NCI-H2107 treated with DMSO at 0.1 percent for 48 hours (cell line): ENCODE data around the gene ROCK2.
"Not testable (repeated sequence)": the region's sequence is repeated elsewhere in the genome, so short reads cannot be mapped to it uniquely, and the experiment has no call there.

Source experiments
- DNase-seq: peaks from one replicate; lab custom pipeline; 2025; ENCODE audit not compliant: unreplicated experiment; lab: John Stamatoyannopoulos, UW

The ROCK2 gene

DNA sequence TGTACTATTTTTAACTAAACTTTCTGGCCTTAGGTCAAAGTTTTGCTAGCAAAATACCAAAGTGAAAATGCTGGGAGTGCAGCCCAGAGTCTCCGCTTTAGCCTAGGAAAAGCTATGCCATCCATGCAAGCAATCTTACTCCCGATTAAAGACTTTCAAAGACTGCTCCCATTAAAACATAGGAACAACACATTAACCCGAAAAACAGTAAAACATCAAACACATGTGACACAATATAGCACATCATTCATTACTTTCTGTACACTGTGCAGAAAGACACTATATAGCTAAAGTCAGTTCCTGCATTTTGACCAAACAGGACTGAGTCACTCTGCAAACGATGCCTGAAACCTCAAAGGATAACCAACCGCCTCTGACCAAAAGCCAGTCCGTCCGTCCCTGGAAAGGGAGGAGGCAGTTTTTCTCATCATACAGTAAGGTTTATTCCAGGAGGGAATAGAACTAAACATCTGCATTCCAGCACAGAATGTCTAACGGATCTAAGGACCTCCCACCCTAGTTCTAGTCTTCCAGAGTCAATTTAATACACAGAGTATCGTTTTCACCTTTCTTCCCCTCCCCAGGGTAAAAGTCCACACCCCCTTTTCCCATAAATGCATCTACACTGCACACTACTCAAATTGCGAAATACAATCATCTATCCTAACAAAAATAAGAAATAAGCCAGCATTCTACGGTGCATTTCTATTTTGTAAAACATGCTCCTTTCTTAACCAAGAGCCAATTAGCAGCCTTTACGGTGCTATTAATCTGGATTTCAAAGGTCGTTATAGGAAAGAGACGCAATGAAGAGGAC is 1.7 kb downstream of the ROCK2 start:
- no peak for DNase-seq

DNA sequence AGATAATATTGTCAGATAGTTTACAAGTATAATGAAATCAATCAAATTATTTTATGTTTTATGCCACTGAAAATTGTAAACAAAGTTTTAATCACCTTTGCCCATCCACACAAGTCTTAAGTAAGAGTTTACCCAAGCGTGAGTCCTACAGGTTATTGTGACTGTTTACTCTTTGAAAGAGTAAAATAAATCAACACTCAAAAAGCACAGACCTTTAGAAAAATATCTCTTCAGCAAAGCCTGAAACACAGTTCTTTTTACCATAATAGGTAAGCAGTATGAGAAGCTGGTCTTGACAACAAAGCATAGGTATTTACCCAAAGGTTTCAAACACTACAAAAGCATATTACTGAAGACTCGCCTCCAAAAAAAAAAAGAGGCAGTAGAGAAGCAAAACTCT is 3.7 kb downstream of the ROCK2 start:
- DNase-seq, result no peak

DNA sequence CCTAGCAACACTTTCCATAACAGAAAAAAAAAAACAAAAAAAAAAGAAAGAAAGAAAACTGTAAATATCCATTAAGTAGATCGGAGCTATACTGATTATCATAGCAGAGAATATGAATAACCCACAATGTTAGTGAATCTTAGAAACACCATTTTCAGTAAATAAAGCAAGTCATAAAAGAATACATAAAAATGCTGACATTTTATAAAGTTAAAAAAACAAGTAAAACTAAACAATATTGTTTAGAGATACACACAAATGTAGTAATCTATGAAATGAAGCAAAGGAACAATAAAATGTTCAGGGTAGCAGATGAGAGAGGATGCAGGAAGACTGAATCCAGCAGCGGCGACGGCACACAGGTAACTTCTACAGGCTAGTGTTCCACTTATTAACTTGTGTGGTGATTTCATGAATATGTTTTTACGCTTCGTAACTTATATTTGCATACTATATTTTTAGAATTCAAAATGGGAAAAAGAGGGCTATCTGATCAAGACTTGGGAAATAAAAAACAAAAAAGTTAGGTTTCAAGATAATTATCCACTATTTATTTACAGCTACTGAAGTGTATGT is 4.8 kb downstream of the ROCK2 start:
- DNase-seq, result no peak

DNA sequence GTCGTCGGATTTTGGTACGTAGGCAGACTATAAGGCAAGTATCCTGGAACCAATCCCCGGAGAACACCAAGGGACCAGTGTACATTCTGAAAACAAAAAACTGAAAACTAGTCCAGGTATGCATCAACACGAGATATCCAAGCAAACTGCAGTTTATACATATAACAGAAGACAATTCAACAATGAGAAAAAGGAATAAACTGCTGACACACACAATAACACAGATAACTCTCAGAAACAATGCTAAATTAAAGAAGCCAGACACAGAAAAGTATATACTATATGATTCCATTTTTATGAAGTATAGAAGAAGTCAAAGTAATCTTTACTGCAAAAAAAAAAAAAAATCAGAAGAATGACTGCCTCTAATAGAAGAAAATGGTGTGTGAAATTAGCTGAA is 5.9 kb downstream of the ROCK2 start:
- no peak for DNase-seq

DNA sequence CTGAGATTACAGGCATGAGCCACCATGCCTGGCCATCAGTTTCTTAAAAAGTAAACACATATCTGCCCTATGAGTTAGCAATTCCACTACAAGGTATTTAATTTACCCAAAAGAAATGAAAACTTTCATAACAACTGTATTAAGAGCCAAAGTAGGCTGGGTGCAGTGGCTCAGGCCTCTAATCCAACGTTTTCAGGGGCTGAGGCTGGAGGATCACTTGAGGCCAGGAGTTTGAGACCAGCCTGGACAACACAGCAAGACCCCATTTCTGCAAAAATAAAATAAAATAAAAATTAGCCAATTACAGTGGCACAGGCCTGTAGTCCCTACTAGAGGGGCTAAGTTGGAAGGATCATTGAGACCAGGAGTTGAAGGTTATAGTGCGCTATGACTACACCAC is 6.5 kb downstream of the ROCK2 start:
- no peak for DNase-seq

DNA sequence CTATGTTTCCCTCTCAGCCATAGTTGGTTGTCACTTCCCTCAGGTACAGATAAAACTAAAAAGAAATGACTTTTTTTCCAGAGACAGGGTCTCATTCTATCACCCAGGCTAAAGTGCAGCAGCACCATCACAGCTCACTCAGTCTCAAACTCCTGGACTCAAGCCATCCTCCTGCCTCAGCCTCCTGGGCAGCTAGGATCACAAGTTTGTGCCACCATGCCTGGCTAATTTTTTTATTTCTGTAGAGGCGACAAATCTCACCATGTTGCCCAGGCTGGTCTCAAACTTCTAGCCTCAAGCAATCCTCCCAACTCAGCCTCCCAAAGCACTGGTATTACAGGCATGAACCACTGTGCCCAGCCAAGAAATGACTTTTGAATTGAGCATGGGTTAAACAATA is 8.2 kb downstream of the ROCK2 start:
- DNase-seq, result no peak

DNA sequence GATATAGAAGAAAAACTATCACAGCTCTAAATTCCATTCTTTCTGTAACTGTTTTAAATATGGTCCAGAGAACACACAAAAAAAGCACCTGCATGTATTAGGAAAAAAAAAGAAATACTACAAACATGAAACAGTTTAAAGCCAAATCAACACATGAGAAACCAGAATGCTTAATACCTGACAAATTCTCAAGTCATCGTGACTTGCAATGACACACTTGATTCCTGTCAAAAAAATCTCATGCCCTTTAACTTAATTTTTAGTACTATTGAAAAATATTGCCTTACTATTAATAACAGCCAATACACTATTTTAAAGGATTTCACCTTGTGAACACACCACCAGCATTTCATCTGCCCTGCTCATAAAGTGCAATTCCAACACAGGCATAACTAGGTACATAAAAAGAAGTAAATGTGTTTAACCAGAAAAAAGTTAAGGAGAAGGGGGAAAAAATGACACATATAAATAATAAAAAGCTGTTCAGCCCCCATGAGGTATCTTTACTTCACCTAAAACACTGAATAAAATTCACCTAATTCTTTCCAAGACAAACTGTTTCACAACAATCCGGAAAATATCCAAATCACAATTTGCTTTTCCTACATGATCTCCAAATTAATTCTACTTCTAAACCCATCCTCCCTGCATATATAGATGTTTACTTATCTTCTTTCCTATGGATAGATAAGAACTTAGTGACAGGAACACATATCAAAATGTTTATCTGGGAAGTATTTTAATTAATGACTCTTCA is 10.8 kb downstream of the ROCK2 start:
- no peak for DNase-seq

DNA sequence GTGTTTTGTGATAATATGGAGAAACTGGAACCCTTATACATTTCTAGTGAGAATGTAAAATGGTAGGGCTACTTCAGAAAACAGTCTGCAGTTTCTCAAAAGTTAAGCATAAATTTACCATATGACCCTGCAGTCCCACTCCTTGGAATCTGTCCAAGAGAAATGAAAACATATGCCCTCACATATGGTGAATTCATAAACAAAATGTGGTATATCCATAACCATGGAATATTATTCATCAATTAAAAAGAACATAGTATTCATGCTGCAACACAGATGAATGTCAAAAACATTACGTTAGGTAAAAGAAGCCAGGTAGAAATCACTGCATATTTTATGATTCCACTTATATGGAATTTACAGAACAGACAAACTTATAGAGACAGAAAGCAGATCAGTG is 11.8 kb downstream of the ROCK2 start:
- DNase-seq, result no peak

DNA sequence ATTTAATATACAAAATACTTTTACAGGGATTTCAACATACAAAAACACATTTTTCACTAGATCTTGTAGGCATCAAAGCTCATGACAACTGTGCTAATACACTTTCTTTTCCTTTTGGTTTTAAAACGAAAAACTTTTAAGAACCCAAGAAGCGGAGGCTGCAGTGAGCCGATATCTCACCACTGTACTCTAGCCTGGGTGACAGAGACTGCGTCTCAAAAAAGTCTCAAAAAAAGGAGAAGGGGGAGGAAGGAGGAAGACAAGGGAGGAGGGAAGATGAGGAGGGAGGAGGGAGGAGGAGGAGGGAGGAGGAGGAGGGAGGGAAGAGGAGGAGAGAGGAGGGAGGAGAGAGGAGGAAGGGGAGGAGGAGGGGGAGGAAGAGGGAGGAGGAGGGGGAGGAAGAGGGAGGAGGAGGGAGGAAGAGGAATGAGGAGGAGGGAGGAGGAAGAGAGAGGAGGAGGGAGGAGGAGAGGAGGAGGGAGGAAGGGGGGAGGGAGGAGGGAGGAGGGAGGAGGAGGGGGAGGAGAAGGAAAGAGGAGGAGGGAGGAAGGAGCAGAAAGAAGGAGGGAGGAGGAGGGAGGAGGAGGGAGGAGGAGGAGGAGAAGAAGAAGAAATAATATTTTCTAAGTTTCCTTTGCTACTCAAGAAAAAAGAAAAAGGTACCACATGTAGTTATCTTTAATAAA is 13.8 kb downstream of the ROCK2 start:
- no peak for DNase-seq

DNA sequence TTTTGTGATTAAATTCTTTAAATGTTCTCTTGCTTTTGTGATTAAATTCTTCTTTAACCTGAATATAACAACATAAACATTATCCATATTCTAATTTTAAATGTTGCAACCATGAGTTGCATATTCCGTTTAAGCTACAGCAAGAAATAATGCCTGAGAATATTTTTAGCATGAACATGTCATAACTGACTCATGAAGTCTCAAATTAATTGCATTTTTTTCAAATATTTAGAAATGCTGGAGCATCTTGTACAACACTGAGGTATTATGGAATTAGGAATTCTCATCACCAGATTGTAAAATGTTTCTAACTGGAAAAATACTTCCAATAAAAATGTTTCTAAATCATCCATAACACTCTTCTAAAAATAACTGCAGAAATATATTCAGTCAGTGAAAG is 14.7 kb downstream of the ROCK2 start:
- DNase-seq, result no peak

DNA sequence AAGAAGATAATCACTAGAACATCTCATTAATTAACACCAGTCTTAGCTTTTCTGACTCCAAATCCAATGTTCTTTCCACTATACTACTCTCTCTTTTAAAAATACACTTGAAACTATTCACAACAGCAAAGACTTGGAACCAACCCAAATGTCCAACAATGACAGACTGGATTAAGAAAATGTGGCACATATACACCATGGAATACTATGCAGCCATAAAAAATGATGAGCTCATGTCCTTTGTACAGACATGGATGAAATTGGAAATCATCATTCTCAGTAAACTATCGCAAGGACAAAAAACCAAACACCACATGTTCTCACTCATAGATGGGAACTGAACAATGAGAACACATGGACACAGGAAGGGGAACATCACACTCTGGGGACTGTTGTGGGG is 15.9 kb downstream of the ROCK2 start:
- not testable (repeated sequence) for DNase-seq

DNA sequence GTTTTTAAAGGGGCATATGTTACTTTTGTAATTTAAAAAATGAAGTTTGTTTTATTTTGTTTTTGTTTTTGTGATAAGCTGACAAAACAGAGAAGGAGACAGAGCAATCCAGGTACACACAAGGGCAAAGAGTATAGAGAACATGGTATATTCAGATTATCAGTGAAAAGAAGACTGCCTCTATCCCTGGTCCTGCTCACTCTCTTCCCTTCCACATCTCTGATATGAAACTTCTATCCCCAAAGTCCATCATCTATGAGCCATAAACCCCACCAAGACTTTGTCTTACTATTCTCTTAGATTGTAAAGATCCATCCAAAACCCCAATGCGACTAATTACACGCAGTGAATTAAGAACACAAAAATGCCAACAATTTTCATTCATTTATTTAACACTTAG is 16.6 kb downstream of the ROCK2 start:
- DNase-seq, result no peak

DNA sequence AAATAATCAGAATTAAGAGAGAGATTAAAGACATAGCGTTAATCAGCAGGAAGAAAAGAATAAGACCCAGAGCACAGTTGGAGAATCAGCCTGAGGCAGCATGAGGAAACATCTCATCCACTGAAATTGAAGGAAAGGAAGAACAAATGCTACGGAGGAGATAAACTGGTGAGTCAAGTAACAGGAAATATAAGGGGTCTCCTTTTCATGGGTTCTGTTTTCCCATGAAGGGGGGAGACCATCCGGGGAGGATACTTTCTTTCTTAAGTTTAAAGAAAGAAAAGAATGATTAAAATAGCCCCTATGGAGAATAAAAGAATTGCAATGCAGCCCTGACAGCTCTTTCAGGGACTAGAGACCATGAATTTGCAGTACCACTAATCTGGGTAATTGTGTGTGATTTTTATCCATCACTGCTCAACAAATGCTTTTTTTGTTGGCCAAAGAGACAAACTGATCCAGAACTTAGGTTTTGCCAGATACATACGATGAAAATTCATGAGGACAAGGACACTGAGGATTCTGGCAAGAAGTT is 17.7 kb downstream of the ROCK2 start:
- no peak for DNase-seq

DNA sequence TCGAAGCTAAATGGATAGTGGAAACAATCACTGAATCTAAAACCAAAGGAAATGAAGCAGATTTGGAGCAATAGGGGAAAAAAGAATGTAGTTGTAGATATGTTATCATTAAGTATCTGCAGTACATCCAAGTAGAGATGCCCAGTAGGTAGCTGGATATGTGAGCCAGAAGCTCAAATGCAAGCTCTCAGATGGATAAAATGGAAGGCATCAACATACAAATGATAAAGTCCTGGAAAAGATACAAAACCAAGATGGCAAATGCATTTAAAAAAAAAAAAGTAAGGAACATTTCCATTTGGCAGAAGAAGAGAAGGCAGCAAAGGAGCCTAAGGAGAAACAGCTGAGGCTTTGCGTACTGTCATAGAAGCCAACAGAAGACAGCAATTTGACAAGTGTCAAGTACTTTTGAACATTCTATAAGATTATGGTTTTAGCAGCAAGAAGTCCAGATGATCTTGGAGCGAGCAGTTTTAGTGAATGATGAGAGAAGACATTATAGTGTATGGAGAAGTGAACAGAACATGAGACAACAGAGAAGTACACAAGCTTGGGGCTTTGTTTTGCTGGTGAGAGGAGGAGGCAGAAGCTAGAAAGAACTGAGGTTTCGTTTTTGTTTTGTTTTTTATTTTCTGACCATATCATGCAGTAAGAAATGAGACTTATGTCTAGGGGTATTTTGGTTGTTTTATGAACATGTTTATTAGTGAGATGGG is 18.3 kb downstream of the ROCK2 start:
- DNase-seq, result no peak

DNA sequence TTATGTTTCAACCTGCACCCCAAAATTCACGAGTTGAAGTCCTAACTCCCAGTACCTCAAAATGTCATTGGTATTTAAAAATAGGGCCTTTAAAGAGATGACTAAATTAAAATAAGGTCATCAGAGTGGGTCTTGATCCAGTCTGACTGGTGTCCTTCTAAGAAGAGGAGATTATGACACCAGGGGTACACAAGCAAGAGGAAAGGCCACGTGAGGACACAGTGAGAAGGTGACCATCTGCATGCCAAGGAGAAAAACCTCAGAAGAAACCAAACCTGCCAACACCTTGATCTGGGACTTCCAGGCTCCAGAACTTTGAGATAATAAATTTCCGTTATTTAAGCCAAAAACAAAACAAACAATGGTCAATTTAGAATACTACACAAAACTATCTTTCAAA is 22.6 kb downstream of the ROCK2 start:
- no peak for DNase-seq

DNA sequence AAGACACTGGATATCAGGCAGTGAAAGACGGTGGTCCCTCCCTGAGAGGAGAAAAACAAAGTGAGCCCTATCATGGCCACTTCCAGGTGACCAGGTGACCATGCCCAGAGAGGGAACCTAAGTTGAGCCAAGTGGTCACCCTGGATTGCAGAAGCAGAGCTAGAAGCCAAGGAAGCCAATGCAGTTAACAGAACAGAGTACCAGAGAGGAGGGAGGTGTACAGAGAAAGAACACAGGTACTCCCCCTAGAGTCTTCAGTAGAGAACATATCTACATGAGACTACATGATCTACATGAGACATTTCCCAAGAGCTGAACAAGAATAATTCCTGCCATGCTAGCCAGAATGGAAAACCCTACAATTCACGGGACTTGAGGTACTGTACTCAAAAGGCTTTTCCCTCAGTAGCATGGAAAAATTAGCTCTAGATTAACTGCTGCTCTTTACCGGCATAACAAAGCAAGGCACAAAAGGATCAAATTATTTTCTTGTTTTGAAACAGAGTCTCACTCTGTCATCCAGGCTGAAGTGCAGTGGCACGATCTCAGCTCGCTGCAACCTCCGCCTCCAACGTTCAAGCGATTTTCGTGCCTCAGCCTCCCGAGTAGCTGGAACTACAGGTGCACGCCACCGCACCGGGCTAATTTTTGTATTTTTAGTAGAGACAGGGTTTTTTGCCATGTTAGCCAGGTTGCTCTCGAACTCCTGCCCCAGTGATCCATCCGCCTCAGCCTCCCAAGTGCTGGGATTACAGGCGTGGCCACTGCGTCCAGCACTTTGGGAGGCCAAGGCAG is 23.5 kb downstream of the ROCK2 start:
- DNase-seq, result no peak

DNA sequence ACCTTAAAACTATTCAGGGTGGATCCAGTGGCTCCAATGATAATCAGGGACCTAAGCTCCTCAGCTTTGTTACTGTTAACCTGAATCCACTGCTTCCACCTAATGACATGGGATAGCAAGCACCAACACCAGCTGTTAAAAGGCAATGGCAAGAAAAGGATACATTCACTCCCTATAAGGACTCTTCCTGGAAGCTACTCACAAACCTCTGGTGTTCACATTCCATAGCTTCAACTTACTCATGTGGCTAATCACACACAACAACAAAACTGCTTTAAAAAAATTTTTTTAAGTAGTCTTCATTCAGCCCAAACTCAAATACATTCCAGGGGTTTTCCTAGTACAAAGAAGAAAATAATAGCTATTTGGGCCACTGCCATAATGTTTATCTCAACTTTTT is 24.5 kb downstream of the ROCK2 start:
- DNase-seq, result no peak

DNA sequence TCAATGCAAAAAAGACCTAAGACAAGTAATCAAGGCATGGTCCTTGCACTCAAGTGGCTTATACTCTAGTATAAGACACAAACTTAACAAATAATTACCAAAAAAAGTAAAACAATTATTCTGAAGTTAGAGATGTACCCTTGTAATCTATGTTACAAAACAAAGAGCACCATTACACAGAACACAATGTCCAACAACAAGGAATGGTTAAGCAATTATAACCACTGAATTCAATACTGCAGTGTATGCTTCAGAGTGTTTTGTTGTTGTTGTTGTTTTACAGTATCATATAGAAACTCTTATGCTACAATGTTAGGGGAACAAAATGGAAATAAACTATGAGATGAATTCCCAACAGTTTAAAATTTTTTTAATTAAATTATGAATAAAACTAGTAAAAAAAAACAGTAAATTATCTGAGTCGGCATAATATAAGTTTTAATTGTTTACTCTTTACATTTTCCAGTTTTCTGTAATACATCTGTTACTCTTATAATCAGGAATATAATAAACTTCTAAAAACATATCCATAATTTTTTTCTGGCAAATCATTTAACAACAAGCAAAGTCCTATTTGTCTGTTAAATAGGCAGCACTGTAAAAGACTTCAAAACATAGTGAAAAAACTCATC is 29.2 kb downstream of the ROCK2 start:
- no peak for DNase-seq

DNA sequence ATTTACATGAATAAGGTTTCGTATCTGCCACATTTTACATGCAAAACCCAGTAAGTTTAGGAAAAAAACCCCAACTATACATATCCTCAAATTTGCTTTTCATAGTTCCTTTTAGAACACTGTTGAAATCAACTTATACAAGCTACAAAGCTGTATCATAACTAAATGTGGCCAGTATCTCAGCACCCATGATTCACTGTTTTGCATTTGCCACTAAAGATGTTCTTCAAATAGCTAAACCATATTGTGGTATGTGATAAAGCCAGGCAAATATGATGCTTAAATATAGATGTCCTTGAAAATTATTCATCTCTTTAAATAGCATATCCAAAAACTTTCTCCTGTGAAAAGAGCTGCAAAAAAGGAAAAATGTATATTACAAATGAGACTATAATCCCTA is 29.9 kb downstream of the ROCK2 start:
- no peak for DNase-seq
